GM12892 (cell line): ENCODE results near the gene SH3BP5L. TPM values are rescaled to one million over a fixed set of nuclear protein-coding genes. Genes with fewer than 3 reads are reported as not detected.
A peak's percentile ranks its signal among the peaks of the same experiment; 100 is the strongest.

ENCODE experiments used
- DNase-seq: peaks from one replicate; pipeline ENCODE4 v3.0.0; 2011; ENCODE audit not compliant: insufficient read length
- FAIRE-seq: peaks from 2 replicates; lab custom pipeline; 2011; peaks lifted over from hg19 to GRCh38; lab: Jason Lieb, UNC
- POLR2A ChIP-seq: IDR thresholded peaks from 2 replicates; pipeline ENCODE4 v1.6.1; 2011; ENCODE audit warnings: low read depth, low read length, control low read depth
- POLR2AphosphoS5 ChIP-seq: IDR thresholded peaks from 2 replicates; pipeline ENCODE4 v1.6.1; 2011; ENCODE audit warnings: low read depth, low read length, control low read depth
- TAF1 ChIP-seq: IDR thresholded peaks from 2 replicates; pipeline ENCODE4 v1.6.1; 2011; ENCODE audit warnings: low read depth, mild to moderate bottlenecking, control low read depth, low read length, borderline replicate concordance
- polyA plus RNA-seq: library from polyadenylated mRNA; unstranded; fragments of >200 nt; gene quantifications from one replicate; pipeline ENCODE4 v1.2.1, GENCODE V29; 2012; ENCODE audit warnings: missing spikeins, inconsistent platforms; ENCODE audit not compliant: missing spikeins

The SH3BP5L gene
- 5.6 TPM for polyA plus RNA-seq

DNA sequence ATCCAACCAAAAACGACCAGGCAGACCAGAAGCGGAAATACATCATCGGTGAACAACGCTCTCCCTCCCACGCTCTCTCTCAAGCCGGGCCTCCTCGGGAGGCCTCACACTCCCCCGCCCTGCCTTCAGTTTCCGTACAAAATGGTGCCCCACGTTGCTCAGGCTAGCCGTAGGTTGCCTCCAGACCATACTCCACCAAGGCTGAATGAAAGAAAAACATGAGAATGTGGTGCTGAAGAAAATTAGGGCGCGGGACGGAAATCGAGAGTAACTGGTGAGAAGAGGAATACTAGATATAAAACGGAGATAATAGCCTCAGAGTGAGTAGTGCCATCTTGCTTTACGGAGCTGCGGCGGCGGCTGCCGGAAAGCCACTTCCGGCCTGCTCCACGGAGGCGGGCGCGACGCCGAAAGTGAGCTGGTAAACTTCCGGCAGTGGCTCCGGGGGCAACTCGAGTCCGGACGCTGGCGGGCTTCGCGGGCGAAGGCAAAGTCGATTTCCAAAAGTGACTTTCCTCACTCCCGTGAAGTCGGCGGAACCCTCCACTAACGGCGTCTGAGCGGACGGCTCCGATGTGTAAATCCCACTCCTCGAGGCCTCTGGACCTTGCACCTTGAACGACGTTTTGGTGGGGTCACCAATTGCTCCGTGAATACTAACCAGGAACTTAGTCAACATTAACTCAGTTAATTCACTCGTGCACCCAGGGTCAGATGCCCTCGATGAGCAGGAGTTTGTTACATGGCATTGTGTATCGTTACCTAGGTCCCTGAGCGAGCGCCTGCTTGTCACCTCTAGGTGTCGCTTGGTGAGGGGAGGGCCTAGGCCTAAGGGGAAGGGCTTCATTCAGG, at the start of gene SH3BP5L:
Gene SH3BP5L, minus strand, starts transcription at position 7 of the 852 bp plus-strand sequence. CDS start 980 bp downstream, outside the sequence.
- peak; percentile 95 for FAIRE-seq
- TF ChIP-seq POLR2A (peak; percentile 4; the same call in 1 of the 2 replicates), TAF1 (0 out of 2 replicates have a peak, but pooled peaks have one; percentile 22), POLR2AphosphoS5 (no peak)
- DNase-seq = peak; percentile 93

DNA sequence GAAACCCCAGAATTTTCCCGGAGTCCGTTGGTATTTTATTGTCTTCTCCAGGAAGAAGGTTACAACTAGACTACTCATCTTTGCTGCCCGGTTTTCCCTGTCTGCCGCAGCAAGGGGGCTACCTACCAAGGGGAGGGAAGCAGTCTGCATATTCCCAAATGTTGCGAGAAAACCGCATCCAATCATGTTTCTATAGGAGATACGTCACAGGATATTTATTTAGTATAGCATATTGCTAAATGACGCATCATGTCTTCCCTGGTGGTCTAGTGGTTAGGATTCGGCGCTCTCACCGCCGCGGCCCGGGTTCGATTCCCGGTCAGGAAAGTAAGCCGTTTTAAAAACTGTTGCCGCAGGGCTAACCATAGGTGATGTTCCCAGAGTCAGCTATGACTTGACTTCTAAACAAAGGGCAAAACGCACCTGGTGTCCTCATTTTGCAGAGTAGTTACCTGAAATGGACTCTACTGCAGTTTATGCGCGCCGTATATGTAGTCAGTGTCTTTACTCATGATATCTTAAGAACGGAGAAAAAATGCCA, 48.3 kb upstream of the SH3BP5L start:
- DNase-seq = no peak
- TF ChIP-seq POLR2AphosphoS5 = no peak
- no peak for TF ChIP-seq TAF1
- no peak for TF ChIP-seq POLR2A
- FAIRE-seq = no peak

DNA sequence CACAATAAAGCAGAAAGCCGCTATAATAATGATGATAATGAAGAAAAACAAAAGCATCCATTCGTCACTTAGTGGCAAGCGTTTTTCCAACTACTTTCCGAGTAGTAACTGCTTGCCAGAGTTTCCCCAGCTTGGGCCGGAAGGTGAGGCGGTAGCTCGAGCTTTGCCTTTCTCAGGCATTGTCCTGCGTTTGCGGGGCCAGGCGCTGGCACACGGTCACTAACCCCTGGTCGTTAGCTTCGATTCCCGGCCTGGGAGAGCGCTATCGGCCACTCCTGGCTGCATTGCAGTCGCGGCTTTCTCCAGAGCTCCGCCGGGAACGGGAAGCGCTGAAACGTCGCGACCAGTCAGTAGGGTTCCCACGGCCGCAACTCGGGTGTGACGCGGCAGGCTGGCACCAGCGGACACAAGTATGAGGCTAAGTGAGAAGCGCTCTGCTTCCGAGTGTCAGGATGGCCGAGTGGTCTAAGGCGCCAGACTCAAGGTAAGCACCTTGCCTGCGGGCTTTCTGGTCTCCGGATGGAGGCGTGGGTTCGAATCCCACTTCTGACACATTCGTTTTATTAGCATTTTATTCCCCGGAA, 47.8 kb upstream of the SH3BP5L start:
- FAIRE-seq (peak; percentile 96), DNase-seq (peak; percentile 61)
- TF ChIP-seq POLR2AphosphoS5 (no peak), POLR2A (0 out of 2 replicates have a peak, but pooled peaks have one; percentile 36), TAF1 (no peak)

DNA sequence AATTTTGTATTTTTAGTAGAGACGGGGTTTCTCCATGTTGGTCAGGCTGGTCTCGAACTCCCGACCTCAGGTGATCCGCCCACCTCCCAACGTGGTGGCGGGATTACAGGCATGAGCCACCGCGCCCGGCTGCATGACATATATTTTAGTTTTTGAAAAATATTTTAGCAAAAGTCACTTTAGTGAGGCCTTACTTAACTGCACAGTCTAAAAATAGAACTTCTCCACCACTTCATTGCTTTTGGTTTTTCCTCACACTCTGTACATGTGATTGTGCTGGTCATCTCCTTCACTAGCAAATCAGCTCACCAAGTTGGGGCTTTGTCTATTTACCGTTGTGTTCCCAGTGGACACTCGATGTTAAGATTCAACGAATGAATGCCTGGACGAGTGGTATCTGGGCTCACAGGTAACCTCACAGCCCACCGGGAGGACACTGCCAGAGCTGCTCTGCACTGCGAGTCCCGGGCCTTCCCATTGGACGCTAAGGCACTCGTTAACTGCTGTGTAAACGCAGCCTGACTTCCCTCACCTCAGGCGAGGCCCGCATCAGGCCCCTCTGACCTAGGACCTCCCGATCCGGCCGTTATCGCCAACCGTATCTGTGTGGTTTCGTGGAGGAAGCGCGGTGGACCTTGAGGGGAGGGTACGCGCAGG, 47.2 kb upstream of the SH3BP5L start:
- DNase-seq = no peak
- TF ChIP-seq POLR2A = no peak
- no peak for TF ChIP-seq TAF1
- TF ChIP-seq POLR2AphosphoS5 = no peak
- peak; percentile 27 for FAIRE-seq

DNA sequence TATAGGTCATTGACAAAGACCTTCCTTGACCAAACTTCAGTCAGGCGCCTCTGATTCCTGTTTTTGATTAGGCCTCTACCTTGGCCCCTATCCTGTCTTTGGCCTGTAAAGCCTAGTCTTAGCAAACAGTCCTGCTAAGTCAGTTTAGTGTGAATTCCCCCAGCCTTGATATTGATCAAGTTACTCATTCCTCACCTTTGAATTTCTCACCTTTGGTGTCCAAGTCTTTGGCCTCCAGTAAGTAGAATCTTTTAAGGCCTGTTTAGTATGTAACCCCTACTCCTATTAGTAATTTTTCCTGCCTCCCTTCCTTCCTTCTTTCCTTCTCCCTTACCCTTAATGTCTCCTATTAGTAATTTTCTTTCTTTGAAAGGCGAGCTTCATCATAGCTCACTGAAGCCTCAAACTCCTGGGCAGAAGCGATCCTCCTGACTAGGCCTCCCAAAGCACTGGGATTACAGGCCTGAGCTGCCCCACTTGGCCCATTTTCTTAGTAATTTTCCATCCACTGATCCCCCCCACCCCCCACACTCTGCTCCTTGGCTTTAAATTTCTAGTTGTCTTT, 46.2 kb upstream of the SH3BP5L start:
- FAIRE-seq (no peak), DNase-seq (no peak)
- TF ChIP-seq TAF1 = no peak
- TF ChIP-seq POLR2A = no peak
- no peak for TF ChIP-seq POLR2AphosphoS5

DNA sequence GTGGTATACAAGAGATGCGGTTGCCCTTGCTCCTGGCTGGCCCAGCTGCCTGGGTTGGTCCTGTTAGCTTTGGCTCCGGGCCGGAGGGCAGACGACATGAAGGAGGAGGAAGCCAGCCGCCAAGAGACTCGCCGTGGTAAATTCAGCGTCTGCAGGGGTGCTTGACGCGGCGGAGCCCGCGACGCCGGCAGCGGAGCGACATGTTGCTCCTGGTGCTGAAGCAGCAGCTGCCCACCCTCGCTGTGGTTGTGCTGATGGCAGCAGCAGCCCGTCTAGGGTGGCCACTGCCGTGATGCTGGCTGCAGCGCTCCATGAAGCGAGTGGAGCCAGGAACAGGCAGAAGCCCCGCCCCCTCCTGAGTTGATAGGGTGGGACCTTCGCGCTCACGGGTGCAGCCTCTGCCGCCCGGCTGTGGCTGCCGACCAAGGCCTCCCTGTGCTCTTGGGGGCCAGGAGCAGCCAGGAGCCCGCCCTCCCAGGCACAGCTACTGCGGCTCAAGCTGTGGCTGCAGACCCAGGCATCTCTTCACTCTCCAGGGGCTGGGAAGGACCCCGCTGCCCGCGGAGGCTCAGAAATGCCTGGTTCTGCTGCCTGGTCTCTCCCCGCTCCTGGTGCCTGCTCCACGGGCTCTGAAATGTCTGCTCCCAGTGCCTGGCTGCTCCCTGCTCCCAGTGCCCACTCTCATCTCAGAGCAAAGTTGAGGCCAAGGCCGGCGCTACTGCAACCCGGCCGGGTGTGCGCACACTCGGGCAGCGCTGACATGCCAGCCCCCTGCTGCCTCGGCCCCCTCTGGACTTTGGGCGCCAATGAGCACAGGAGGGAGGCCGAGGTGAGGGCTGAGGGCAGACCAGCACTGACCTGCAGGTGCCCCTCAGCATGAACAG, 37.5 kb upstream of the SH3BP5L start:
- FAIRE-seq = peak; percentile 94
- DNase-seq = peak; percentile 59
- TF ChIP-seq POLR2A (peak; percentile 77), TAF1 (peak; percentile 65; the same call in 1 of the 2 replicates), POLR2AphosphoS5 (peak; percentile 75)

DNA sequence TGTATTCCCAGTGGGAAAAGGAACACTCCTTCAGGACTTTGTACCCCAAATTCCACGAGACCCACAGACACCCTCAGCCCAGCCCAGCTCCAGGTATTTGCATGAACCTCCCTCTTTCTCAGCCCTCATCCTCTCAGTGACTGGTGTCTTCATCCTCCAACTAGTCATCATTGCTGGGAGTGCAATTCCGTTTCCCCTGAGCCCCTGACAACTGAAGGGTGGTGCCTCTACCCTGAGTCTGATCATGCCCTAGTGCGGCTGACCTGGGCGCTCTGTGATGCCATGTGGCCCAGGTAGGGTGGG, 36.9 kb upstream of the SH3BP5L start:
- TF ChIP-seq POLR2A = no peak
- TF ChIP-seq TAF1 = no peak
- TF ChIP-seq POLR2AphosphoS5 = no peak
- DNase-seq (no peak), FAIRE-seq (no peak)

DNA sequence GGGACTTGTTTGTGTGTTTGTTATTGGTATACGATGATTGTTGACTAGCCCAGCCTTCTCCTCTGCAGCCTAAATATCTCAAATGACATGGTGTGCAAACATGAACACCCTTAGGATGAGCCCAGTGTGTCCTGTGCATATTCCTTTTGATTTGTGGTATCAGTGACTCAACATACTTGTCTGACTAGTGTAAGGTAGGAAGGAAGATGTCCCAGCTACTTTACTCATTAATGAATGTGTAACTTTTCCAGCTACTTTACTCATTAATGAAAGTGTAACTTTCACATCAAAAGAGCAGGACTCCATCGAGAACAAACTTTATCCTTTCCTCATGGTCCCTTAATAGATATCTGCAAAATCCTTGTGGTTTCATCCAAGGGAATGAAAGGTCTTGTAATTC, 35.9 kb upstream of the SH3BP5L start:
- TF ChIP-seq POLR2A = no peak
- TF ChIP-seq POLR2AphosphoS5 = no peak
- no peak for TF ChIP-seq TAF1
- FAIRE-seq (no peak), DNase-seq (no peak)

DNA sequence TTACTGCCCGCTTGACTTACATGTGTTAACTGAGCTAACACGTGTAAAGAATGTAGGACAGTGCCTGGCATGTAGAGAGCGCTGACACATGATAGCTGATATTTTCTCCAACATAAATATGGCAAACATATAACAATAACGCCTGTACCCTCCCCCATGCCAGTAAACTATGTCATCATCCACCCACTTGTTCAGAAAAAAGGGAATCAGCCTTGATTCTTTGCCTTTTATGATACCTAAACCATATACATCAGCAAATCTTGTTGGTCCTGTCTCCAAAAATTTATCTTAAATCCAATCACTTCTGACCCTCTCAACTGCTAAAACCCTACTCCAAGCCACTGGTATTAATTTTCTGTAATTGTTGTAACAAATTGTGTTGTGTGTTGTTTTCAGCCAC, 34.3 kb upstream of the SH3BP5L start:
- TF ChIP-seq POLR2A = no peak
- no peak for TF ChIP-seq POLR2AphosphoS5
- no peak for TF ChIP-seq TAF1
- FAIRE-seq = no peak
- no peak for DNase-seq

DNA sequence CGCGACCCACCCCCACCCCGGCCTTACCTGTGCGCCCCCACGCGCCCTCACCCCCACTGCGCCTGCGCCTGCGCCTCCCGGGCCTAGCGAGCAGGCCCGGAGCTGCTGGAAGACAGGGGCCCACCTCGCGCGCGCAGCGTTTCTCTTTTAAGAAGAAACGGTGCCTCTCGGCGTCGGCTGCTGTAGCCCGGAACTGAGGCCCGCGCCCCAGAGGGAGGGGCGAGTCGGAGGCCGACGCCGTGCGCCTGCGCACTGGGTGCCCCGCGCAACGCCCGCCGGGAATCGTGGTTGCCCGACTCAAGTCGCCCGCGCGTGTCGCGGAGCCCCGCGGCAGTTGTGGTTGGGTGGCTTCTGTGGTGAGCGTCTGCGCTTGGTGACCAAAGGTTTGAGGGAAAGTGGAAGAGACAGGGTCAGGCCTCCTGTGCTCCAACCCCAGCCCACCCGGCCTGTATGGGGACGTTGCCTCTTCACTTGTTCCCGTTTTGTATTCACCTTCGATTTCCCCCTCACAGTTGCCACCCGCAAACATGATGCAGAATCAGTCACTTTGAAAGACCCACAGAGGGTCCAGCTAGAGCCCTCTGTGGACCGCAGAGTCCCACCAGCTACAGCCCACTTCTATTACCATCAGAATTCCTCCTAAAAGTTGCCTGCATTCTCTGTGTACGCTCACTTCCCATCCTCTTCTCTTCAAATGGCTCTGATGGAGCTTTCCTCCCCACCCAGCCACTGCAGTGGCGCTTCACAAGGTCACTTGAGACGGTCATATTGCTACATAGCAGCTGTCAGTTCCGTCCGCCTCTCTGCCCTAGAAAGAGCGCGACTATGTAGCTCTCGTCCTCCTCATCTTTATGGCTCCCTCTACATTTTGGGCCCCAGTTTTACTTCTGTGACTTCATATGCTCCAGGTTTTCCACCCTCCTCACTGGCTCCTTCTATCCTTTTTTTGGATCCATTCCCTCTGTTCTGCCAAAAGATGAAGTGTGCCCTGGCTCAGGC, 33.5 kb upstream of the SH3BP5L start, which contains the start of gene ZNF692:
Gene ZNF692, minus strand, starts transcription at position 195 of the 999 bp plus-strand sequence. CDS start 776 bp downstream, outside the sequence.
- FAIRE-seq = peak; percentile 78

More for the DNA sequence above, 33.5 kb upstream of the SH3BP5L start, which contains the start of gene ZNF692:
- TF ChIP-seq POLR2AphosphoS5 (peak; percentile 73; the same call in 1 of the 2 replicates), TAF1 (no peak), POLR2A (peak; percentile 73)
- DNase-seq = peak; percentile 97
